Coronary artery (tissue), 2 donors: ENCODE measurements around the gene MSANTD1.

ENCODE experiments used
- DNase-seq: peaks from one replicate; pipeline ENCODE4 v3.0.0-alpha.2; 2017; ENCODE audit warnings: low spot score
- H3K27ac ChIP-seq, 2 donors: fragments of 200-600 bp; sonication (generic); one replicate each; pipeline ENCODE4 v1.5.1; 2016 to 2019
- H3K4me3 ChIP-seq: fragments of 200-600 bp; sonication (generic); 2 replicates; pipeline ENCODE4 v1.5.1; 2016; ENCODE audit warnings: mild to moderate bottlenecking, moderate library complexity
- CTCF ChIP-seq: fragments of 200-600 bp; sonication (generic); IDR thresholded peaks from one replicate; pipeline ENCODE4 v1.5.1; 2019; ENCODE audit warnings: antibody characterized with exemption

The MSANTD1 gene

GRCh38 chr4:3291969-3292570, 43.1 kb downstream of the MSANTD1 start:
- Histone ChIP-seq H3K27ac (peak overlapping the region; percentile 96 to 98), H3K4me3 (peak overlapping the region; percentile 92)
- TF ChIP-seq CTCF = no peak
- peak; percentile 84 for DNase-seq

- H3K27ac ChIP-seq = peak within 1 kb of the TSS; percentile 96 to 98
- TF ChIP-seq CTCF = no peak
- peak; percentile 98 for DNase-seq
- peak within 1 kb of the TSS; percentile 92 for H3K4me3 ChIP-seq
These were observed 43.8 kb downstream of the MSANTD1 start, which contains the start of gene RGS12 for GRCh38 chr4:3292571-3293400. Gene RGS12 (plus strand): TSS chr4:3293021. CDS start chr4:3316171, 23,150 bp downstream.

- TF ChIP-seq CTCF = no peak
- DNase-seq = peak; percentile 75
- Histone ChIP-seq H3K27ac (peak overlapping the region; percentile 70 to 98), H3K4me3 (peak overlapping the region; percentile 92)
These were observed 44.7 kb downstream of the MSANTD1 start for GRCh38 chr4:3293401-3294391.

GRCh38 chr4:3294401-3295241, 45.7 kb downstream of the MSANTD1 start:
- DNase-seq = peak; percentile 69
- Histone ChIP-seq H3K4me3 (peak overlapping the region; percentile 92), H3K27ac (peak overlapping the region; percentile 70 to 98)
- no peak for TF ChIP-seq CTCF

GRCh38 chr4:3295837-3296624, 47.1 kb downstream of the MSANTD1 start:
- Histone ChIP-seq H3K27ac (no peak overlapping the region), H3K4me3 (no peak overlapping the region)
- DNase-seq = peak; percentile 69
- TF ChIP-seq CTCF = no peak
